SH-SY5Y (cell line): ENCODE data around the gene POLE2.

ENCODE experiments used
- GATA2 ChIP-seq: IDR thresholded peaks from 2 replicates; pipeline ENCODE4 v1.6.1; 2011; ENCODE audit warnings: mild to moderate bottlenecking, low read depth, low read length
- GATA3 ChIP-seq: IDR thresholded peaks from 2 replicates; pipeline ENCODE4 v1.6.1; 2011; ENCODE audit warnings: low read depth, mild to moderate bottlenecking, low read length, moderate library complexity

Gene POLE2

GRCh38 chr14:49687942-49688700 is at the start of gene POLE2:
Gene POLE2, minus strand, starts transcription at chr14:49688214. Its CDS starts 11 bp downstream, at chr14:49688203.
- TF ChIP-seq GATA3 (no peak), GATA2 (no peak)

GRCh38 chr14:49733836-49734235 is 45.8 kb upstream of the POLE2 start:
- no peak for TF ChIP-seq GATA3
- no peak for TF ChIP-seq GATA2

GRCh38 chr14:49732896-49733295 is 44.9 kb upstream of the POLE2 start:
- TF ChIP-seq GATA3 (no peak), GATA2 (no peak)

- TF ChIP-seq GATA2 (no peak), GATA3 (no peak)
These were observed 39.2 kb upstream of the POLE2 start for GRCh38 chr14:49727171-49727570.

GRCh38 chr14:49720744-49721143 is 32.7 kb upstream of the POLE2 start:
- TF ChIP-seq GATA2 (no peak), GATA3 (no peak)

GRCh38 chr14:49703965-49704364 is 16.0 kb upstream of the POLE2 start:
- no peak for TF ChIP-seq GATA2

- TF ChIP-seq GATA2 = no peak
- no peak for TF ChIP-seq GATA3
These were observed 14.7 kb upstream of the POLE2 start for GRCh38 chr14:49702725-49703124.

GRCh38 chr14:49692811-49693734 is 5.1 kb upstream of the POLE2 start, which contains the start of gene KLHDC1:
Gene KLHDC1, plus strand, starts transcription at chr14:49693120. Its CDS starts 75 bp downstream, at chr14:49693195.
- TF ChIP-seq GATA3 = no peak
- no peak for TF ChIP-seq GATA2

GRCh38 chr14:49692193-49692757 is 4.3 kb upstream of the POLE2 start:
- TF ChIP-seq GATA2 (no peak), GATA3 (no peak)

GRCh38 chr14:49691031-49691430 is 3.0 kb upstream of the POLE2 start:
- TF ChIP-seq GATA3 (no peak), GATA2 (no peak)

GRCh38 chr14:49688701-49689030 is 652 bp upstream of the POLE2 start:
- TF ChIP-seq GATA3 (no peak), GATA2 (no peak)

GRCh38 chr14:49686425-49686824 is 1.6 kb downstream of the POLE2 start:
- TF ChIP-seq GATA3 = no peak
- TF ChIP-seq GATA2 = no peak

GRCh38 chr14:49679271-49679670 is 8.7 kb downstream of the POLE2 start:
- TF ChIP-seq GATA3 (no peak), GATA2 (no peak)

- TF ChIP-seq GATA2 (no peak), GATA3 (no peak)
These were observed 10.4 kb downstream of the POLE2 start for GRCh38 chr14:49677643-49678042.
